ENCODE data around the gene OR6K6.

- no peak for TF ChIP-seq CTCF (IDR thresholded peaks at IDR 0.05)
- TF ChIP-seq POLR2A (IDR thresholded peaks at IDR 0.05) = no peak
Observed at GRCh38 chr1:158800526-158800925, 46.0 kb downstream of the OR6K6 start.

Measured in adrenal gland (tissue), 5 donors.